GM12865 (cell line): ENCODE measurements around the gene MICAL2.

Experiments used
- DNase-seq: peaks from one replicate; pipeline ENCODE4 v3.0.0; 2010; ENCODE audit warnings: low read depth
- H3K4me3 ChIP-seq: 2 replicates; pipeline ENCODE4 v1.5.1; 2011; ENCODE audit warnings: mild to moderate bottlenecking, low read depth, low read length, control low read depth
- TF ChIP-seq, protein P1 (sequence below): IDR thresholded peaks from 2 replicates; pipeline ENCODE4 v1.5.1; 2011; ENCODE audit warnings: low read length, control low read depth, low read depth, inconsistent platforms; ENCODE audit not compliant: insufficient read depth; ENCODE audit errors: missing control alignments

Gene MICAL2

DNA sequence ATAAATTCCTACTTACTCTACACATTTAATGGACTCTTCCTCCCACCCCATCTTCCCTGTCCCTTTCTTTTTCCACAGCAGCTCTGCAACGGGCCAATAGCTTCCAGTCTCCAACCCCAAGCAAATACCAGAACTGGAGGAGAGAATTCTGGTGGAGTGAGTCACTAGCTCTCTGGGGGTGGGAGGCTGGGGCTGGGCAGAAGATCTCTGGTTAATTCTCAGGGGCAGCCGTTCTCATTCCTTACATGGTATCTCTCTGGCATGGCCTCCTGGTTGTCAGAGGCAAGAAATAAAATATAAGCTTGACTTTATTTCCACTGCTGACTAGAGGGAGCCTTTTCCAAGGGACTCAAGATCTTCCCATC, 176.6 kb downstream of the MICAL2 start:
- no peak for DNase-seq
- TF ChIP-seq, protein P1, sequence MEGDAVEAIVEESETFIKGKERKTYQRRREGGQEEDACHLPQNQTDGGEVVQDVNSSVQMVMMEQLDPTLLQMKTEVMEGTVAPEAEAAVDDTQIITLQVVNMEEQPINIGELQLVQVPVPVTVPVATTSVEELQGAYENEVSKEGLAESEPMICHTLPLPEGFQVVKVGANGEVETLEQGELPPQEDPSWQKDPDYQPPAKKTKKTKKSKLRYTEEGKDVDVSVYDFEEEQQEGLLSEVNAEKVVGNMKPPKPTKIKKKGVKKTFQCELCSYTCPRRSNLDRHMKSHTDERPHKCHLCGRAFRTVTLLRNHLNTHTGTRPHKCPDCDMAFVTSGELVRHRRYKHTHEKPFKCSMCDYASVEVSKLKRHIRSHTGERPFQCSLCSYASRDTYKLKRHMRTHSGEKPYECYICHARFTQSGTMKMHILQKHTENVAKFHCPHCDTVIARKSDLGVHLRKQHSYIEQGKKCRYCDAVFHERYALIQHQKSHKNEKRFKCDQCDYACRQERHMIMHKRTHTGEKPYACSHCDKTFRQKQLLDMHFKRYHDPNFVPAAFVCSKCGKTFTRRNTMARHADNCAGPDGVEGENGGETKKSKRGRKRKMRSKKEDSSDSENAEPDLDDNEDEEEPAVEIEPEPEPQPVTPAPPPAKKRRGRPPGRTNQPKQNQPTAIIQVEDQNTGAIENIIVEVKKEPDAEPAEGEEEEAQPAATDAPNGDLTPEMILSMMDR: no peak
- no peak overlapping the region for H3K4me3 ChIP-seq

DNA sequence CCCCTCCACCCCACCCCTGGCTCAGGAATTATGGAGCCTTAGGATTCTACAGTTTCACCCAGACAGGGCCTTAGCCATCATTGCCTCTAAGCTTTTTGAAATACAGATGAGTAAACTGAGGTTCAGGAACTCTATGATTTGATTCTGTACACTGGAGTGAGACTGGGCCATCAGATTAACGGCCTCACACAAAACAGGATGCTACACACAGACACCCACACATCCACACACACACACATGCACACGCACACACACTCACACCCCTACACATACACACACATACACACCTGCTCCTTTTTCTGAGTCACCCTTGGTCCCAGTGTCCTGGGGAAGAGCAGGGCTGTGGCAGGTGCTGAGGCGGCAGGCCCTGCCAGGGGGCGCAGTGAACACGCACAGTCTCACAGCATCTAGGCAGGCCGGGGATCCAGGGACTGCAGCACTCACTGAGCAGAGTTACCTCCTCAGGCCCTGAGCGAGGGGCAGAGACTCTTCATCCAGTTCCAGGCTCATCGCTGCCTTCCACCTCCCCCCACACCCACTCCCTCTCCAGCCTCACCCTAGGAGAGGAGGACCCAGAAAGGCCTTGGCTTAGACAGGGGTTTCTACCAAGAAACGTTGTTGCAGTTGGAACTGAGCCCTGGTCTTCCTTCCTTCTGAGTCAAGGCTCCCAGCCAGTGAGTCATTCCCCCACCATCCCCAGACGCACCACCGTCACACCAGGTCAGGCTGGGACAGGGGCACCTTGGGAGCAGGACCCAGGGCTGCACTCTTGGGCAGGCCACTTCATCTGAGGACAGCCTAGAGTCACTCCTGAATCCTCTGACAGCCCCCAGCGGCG, 177.2 kb downstream of the MICAL2 start:
- DNase-seq: peak; percentile 66
- TF ChIP-seq, protein P1: peak; percentile 49
- no peak overlapping the region for H3K4me3 ChIP-seq

DNA sequence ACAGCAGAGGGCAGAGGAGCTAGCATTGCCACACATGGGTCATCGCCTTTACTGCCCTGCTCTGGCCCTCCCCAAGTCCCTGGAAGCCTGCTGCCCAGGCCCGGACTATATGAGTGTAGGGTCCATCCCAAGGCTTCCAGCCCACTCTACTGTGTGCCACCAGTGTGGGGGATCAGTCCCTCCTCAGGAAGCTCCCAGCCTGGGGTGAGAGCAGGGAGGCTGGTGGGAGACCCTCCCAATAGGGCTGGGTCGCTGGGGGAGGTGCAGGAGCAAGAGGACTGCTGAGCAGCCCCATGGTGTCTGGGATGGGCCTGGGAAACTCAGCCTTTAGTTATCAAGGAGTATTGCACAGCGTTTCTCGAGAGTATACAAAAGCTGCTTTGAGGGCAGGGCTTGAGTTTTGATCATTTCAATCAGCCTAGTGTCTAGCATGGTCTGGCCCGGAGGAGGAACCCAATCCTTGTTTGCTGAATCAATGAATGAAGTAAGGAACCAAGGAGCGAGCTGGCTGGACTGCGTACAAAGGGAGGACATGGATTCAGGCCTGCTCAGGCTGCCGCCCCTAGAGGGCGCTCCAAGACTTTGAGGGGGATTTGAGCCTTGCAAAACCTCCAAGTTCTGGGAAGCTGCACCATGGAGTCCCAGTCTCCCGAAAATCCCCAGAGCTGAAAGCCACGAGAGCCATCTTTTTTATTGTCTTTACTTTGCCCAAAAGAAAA, 178.0 kb downstream of the MICAL2 start:
- DNase-seq: peak; percentile 71
- H3K4me3 ChIP-seq: no peak overlapping the region
- TF ChIP-seq, protein P1: peak; percentile 91

DNA sequence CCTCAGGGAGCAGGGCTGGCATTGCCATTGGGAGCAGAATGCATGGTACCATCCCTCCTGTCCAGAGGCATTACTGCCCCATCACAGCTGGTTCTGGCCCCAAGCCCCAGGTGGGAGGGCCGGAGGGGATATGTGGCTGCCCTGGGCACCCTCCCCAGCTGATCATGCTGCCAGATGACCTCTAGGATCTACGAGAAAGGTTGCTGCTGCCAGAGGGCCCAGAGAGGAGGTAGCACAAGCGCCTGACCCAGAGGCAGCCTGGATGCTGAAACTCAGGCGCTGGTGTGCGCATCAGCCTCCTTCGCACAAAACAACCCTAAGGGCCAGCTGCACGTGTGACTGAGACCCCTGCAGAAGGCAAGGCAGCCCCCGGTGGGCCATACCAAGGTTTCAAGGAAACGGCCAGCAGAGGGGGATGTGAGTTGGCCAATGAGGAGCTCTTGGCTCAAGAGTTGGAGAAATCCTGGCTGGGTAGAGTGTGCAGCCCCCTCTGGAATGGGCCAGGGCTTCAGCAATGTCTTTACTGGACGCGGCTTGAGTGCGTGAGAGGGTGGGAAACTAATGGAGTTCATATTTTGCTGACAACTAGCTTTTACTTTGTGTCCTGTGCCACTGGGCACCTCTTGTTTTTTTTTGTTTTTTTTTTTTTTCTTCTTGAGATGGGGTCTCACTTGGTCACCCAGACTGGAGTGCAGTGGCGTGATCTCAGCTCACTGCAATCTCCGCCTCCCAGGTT, 178.7 kb downstream of the MICAL2 start:
- H3K4me3 ChIP-seq: no peak overlapping the region
- no peak for DNase-seq
- TF ChIP-seq, protein P1: no peak

DNA sequence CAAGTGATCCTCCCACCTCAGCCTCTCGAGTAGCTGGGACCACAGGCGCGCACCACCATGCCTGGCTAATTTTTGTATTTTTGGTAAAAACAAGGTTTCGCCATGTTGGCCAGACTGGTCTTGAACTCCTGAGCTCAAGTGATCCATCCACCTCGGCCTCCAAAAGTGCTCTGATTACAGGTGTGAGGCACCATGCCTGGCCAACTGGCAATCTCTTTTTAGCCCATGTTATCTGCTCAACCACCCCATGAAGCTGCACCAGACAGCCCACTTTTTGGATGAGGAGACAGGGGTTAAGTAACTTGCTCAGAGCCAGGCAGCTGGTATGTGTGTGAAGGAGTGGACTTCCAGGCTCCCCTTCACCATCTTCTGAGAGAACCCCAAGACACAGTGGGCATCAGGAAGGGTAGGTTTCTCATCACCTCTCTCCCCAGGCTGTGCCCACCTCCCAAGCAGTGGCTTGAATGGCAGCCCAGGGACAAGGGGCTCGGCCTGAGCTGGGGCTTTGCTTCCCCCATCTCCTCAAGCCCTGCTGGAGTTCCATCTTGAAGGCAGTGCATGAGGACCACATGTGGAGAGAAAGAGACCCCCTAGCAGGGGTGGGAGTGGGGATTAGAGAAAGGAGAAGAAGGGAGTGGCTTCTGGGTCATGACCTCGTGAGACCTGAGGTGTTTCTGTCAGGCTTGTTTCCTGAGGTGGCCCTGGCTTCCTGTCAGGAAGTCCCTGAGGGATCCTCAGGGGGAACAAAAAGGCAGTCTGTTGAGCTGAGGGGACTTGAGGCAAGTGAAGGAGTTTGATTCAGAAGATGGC, 179.5 kb downstream of the MICAL2 start:
- DNase-seq: peak; percentile 51
- H3K4me3 ChIP-seq: no peak overlapping the region
- TF ChIP-seq, protein P1: no peak

- TF ChIP-seq, protein P1: no peak
- no peak overlapping the region for H3K4me3 ChIP-seq
- DNase-seq: no peak
Observed at GRCh38 chr11:12290477-12290922, 180.1 kb downstream of the MICAL2 start.
